WTC11 (cell line): Measurements from ENCODE around the gene EZR. TPM values are rescaled to one million over a fixed set of nuclear protein-coding genes. Genes with fewer than 3 reads are reported as not detected.

Source experiments
- ATAC-seq: fragments of 200-7000 bp; cut with Tn5 transposase; 2 replicates; pipeline ENCODE4 v1.10.0; 2021; ENCODE audit warnings: mild to moderate bottlenecking, moderate library complexity
- CTCF ChIA-PET: fragments of 300-600 bp; sonication (Branson Sonifier 250); formaldehyde crosslinking; loops from one replicate; lab custom pipeline; 2021; ENCODE audit warnings: antibody characterized with exemption; lab: Charles Lee
- POLR2A ChIA-PET: fragments of 350-600 bp; sonication (Branson Sonifier 250); formaldehyde crosslinking; loops from one replicate; lab custom pipeline; 2021; ENCODE audit warnings: antibody characterized with exemption; lab: Charles Lee
- DNase-seq: peaks from one replicate; pipeline ENCODE4 v3.0.0; 2021; ENCODE audit warnings: low spot score
- H3K27ac Mint-ChIP-seq: 2 replicates; pipeline ENCODE4 v1.8.0; 2021; ENCODE audit warnings: mixed read lengths
- H3K27me3 Mint-ChIP-seq: 2 replicates; pipeline ENCODE4 v1.8.0; 2021; ENCODE audit warnings: low read depth, mild to moderate bottlenecking, moderate library complexity, mixed read lengths
- H3K36me3 Mint-ChIP-seq: 2 replicates; pipeline ENCODE4 v1.8.0; 2021; ENCODE audit warnings: mixed read lengths
- H3K4me1 Mint-ChIP-seq: 2 replicates; pipeline ENCODE4 v1.8.0; 2022; ENCODE audit warnings: mixed read lengths
- H3K4me3 Mint-ChIP-seq: 2 replicates; pipeline ENCODE4 v1.8.0; 2021; ENCODE audit warnings: mild to moderate bottlenecking, moderate library complexity, mixed read lengths
- H3K9me3 Mint-ChIP-seq: 2 replicates; pipeline ENCODE4 v1.8.0; 2021; ENCODE audit warnings: mixed read lengths
- ARID4B ChIP-seq: sonication (generic); formaldehyde crosslinking; IDR thresholded peaks from 2 replicates; pipeline ENCODE4 v1.8.0; 2023; ENCODE audit warnings: missing genetic modification reagents, mild to moderate bottlenecking, borderline replicate concordance
- ATF1 ChIP-seq: sonication (generic); formaldehyde crosslinking; IDR thresholded peaks from 2 replicates; pipeline ENCODE4 v1.8.1; 2023; ENCODE audit warnings: mild to moderate bottlenecking, moderate library complexity, missing genetic modification reagents
- ERG ChIP-seq: fragments of 250-450 bp; sonication (Bioruptor Pico); IDR thresholded peaks from 2 replicates; pipeline ENCODE4 v1.8.0; 2021; ENCODE audit warnings: mild to moderate bottlenecking
- FOXP4 ChIP-seq: sonication (generic); formaldehyde crosslinking; IDR thresholded peaks from 2 replicates; pipeline ENCODE4 v1.8.0; 2022; ENCODE audit warnings: mild to moderate bottlenecking, missing genetic modification reagents
- GABPB1 ChIP-seq: sonication (generic); formaldehyde crosslinking; IDR thresholded peaks from 2 replicates; pipeline ENCODE4 v1.8.1; 2023; ENCODE audit warnings: mild to moderate bottlenecking, missing genetic modification reagents
- IRF2 ChIP-seq: sonication (generic); formaldehyde crosslinking; IDR thresholded peaks from 2 replicates; pipeline ENCODE4 v1.8.0; 2022; ENCODE audit warnings: low read depth, missing genetic modification reagents, borderline replicate concordance
- MLX ChIP-seq: sonication (generic); formaldehyde crosslinking; IDR thresholded peaks from 2 replicates; pipeline ENCODE4 v1.8.1; 2023; ENCODE audit warnings: mild to moderate bottlenecking, missing genetic modification reagents, moderate library complexity
- MYBL2 ChIP-seq: sonication (generic); formaldehyde crosslinking; IDR thresholded peaks from 2 replicates; pipeline ENCODE4 v1.8.1; 2023; ENCODE audit warnings: mild to moderate bottlenecking, moderate library complexity, missing genetic modification reagents
- NR1H2 ChIP-seq: sonication (generic); formaldehyde crosslinking; IDR thresholded peaks from 2 replicates; pipeline ENCODE4 v1.9.0; 2021; ENCODE audit warnings: mild to moderate bottlenecking, moderate library complexity, missing genetic modification reagents
- RORB ChIP-seq: fragments of 250-450 bp; sonication (Bioruptor Pico); IDR thresholded peaks from 2 replicates; pipeline ENCODE4 v1.9.0; 2021; ENCODE audit warnings: mild to moderate bottlenecking
- ZBTB43 ChIP-seq: sonication (generic); formaldehyde crosslinking; IDR thresholded peaks from 2 replicates; pipeline ENCODE4 v1.8.1; 2023; ENCODE audit warnings: mild to moderate bottlenecking, missing genetic modification reagents
- ZNF232 ChIP-seq: sonication (generic); formaldehyde crosslinking; IDR thresholded peaks from 2 replicates; pipeline ENCODE4 v1.8.0; 2022; ENCODE audit warnings: mild to moderate bottlenecking, missing genetic modification reagents
- ZNF423 ChIP-seq: fragments of 250-450 bp; sonication (Bioruptor Pico); IDR thresholded peaks from 2 replicates; pipeline ENCODE4 v2.1.2; 2022; ENCODE audit warnings: mild to moderate bottlenecking, moderate library complexity
- ZNF512 ChIP-seq: sonication (generic); formaldehyde crosslinking; IDR thresholded peaks from 2 replicates; pipeline ENCODE4 v1.8.1; 2022; ENCODE audit warnings: missing genetic modification reagents, borderline replicate concordance
- total RNA-seq: library from RNA; stranded (reverse); gene quantifications from 3 replicates; pipeline ENCODE4 v1.2.3, GENCODE V29; 2021

EZR gene
- total RNA-seq, 1 experiment from 2014 or later = 215 TPM

- TF ChIP-seq ATF1 (CRISPR knock-in tag) (no peak), NR1H2 (CRISPR knock-in tag) (no peak), MLX (no peak), ARID4B (no peak), MYBL2 (CRISPR knock-in tag) (no peak), RORB (CRISPR knock-in tag) (no peak), ZNF232 (CRISPR knock-in tag) (no peak), ZNF423 (CRISPR knock-in tag) (no peak), ZBTB43 (CRISPR knock-in tag) (no peak)
Measured at GRCh38 chr6:158768436-158768835, 50.7 kb downstream of the EZR start (continued).

GRCh38 chr6:158767709-158768108 lies 51.5 kb downstream of the EZR start:
- no peak for ATAC-seq
- POLR2A ChIA-PET = no interaction called here
- H3K36me3 Mint-ChIP-seq = peaks cover 81% of the 10 kb centered on the region

More at GRCh38 chr6:158767709-158768108, 51.5 kb downstream of the EZR start:
- no peak overlapping the region for H3K4me3 Mint-ChIP-seq
- CTCF ChIA-PET = interaction anchor here (1.2 to 2.8 kb wide), 2 partner anchors 13 to 49 kb away, joined by 3 to 9 read pairs; no protein-coding TSS in a partner anchor
- DNase-seq = no peak
- H3K9me3 Mint-ChIP-seq = no peaks in the 10 kb centered on the region
- H3K27me3 Mint-ChIP-seq = no peaks in the 10 kb centered on the region
- peak overlapping the region; percentile 41; the same call in 1 of the 2 replicates for H3K27ac Mint-ChIP-seq
- peaks cover 6% of the 10 kb centered on the region for H3K4me1 Mint-ChIP-seq
- TF ChIP-seq IRF2 (CRISPR knock-in tag) (no peak), FOXP4 (CRISPR knock-in tag) (no peak), ZNF512 (CRISPR knock-in tag) (no peak), MYBL2 (CRISPR knock-in tag) (no peak), ZNF423 (CRISPR knock-in tag) (no peak), ERG (CRISPR knock-in tag) (no peak), GABPB1 (CRISPR knock-in tag) (no peak)
